ENCODE data around the gene CAVIN1. TPM values are rescaled to one million over a fixed set of nuclear protein-coding genes. Genes with fewer than 3 reads are reported as not detected.

The CAVIN1 gene
- total and polyA plus RNA-seq, 3 experiments from 2014 or later: 0.18 to 0.22 TPM; not detected in 1

DNA sequence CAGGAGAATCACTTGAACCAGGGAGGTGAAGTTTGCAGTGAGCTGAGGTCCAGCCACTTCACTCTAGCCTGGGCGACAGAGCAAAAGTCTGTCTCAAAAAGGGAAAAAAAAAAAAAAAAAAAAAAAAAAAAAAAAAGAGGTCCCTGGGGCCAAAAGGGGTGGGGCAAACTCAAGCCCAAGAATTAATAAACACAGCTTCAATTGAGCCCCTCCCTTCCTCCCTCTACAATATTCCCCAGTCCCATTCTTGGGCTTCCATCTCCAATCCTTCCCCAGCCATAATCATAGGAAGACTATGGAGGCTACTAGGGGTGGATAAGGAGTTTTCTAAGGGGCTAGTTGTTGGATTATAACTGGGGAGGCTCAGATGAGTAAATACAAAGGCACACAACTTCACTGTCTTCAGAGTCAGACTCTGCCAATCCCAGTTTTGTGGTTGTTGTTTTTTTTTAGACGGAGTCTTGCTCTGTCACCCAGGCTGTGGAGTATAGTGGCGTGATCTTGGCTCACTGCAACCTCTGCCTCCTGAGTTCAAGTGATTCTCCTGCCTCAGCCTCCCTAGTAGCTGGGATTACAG lies 9.5 kb downstream of the CAVIN1 start:
- no peaks in the 10 kb centered on the region for H3K27me3 Mint-ChIP-seq
- peaks cover 9 to 10% (median 9%) of the 10 kb centered on the region in 3 donors for H3K4me1 Mint-ChIP-seq
- Histone ChIP-seq H3K27ac (ENCODE audit: low read depth, low read length) (no peak overlapping the region), H3K36me3 (ENCODE audit: insufficient read depth, low read length) (no peaks in the 10 kb centered on the region), H3K27me3 (ENCODE audit: insufficient read depth, low read length, poor library complexity, severe bottlenecking) (no peaks in the 10 kb centered on the region), H3K9me3 (ENCODE audit: low read length) (no peaks in the 10 kb centered on the region), H3K4me1 (ENCODE audit: insufficient read depth, low read length) (peaks cover 16% of the 10 kb centered on the region), H3K4me3 (ENCODE audit: low read length) (no peak overlapping the region)
- CTCF ChIA-PET: interaction anchor here (1.4 kb wide), 1 partner anchor 9 kb away, joined by 4 read pairs; no protein-coding TSS in a partner anchor
- no peak overlapping the region for H3K4me3 Mint-ChIP-seq
- H3K27ac Mint-ChIP-seq: no peak overlapping the region
- POLR2A ChIA-PET: interaction anchor here (0.6 to 1.0 kb wide), 2 partner anchors 9 to 138 kb away, joined by 3 to 9 read pairs; partner anchors contain the start of gene CAVIN1
- no peaks in the 10 kb centered on the region for H3K9me3 Mint-ChIP-seq
- no peak for DNase-seq
- H3K36me3 Mint-ChIP-seq: no peaks in the 10 kb centered on the region

- Mint-ChIP-seq H3K36me3 (no peaks in the 10 kb centered on the region), H3K9me3 (no peaks in the 10 kb centered on the region), H3K4me1 (peaks cover 12 to 16% (median 15%) of the 10 kb centered on the region in 3 donors), H3K4me3 (no peak overlapping the region), H3K27ac (peak overlapping the region in 1 of 8 donors; percentile 41), H3K27me3 (no peaks in the 10 kb centered on the region)
- Histone ChIP-seq H3K36me3 (ENCODE audit: insufficient read depth, low read length) (no peaks in the 10 kb centered on the region), H3K9me3 (ENCODE audit: low read length) (no peaks in the 10 kb centered on the region), H3K27ac (ENCODE audit: low read depth, low read length) (no peak overlapping the region), H3K4me3 (ENCODE audit: low read length) (no peak overlapping the region), H3K4me1 (ENCODE audit: insufficient read depth, low read length) (peaks cover 22% of the 10 kb centered on the region), H3K27me3 (ENCODE audit: insufficient read depth, low read length, poor library complexity, severe bottlenecking) (no peaks in the 10 kb centered on the region)
- no peak for DNase-seq
- ChIA-PET CTCF (interaction anchor here (1.1 to 14.7 kb wide), 2 partner anchors 94 to 109 kb away, joined by 4 to 373 read pairs; no protein-coding TSS in a partner anchor), POLR2A (interaction anchor here (0.6 kb wide), 1 partner anchor 55 kb away, joined by 4 read pairs; no protein-coding TSS in a partner anchor)
Observed at GRCh38 chr17:42411905-42412679, 11.0 kb downstream of the CAVIN1 start.

DNA sequence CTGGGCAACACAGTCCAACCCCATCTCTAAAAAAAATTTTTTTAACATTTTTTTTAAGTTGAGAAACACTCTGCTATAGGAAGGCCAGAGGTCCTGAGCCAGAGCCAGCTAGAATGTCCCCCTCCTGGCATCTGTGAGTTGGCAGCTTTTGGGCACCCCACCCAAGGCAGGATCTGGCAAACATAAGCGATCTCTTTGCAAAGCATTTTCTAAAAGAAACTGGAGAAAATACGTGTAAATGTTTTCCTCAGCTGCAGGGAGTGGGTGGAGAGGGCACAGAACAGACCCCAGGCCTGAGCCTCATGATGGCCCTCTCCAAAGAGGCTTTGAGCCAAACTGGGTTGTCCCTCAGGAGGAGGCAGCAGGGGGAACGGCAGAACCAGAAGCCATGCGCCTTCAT lies 11.7 kb downstream of the CAVIN1 start:
- ChIA-PET POLR2A (no interaction called here), CTCF (interaction anchor here (1.1 to 14.7 kb wide), 3 partner anchors 93 to 110 kb away, joined by 4 to 373 read pairs (median 5); no protein-coding TSS in a partner anchor)
- Mint-ChIP-seq H3K4me1 (peaks cover 12 to 16% (median 15%) of the 10 kb centered on the region in 3 donors), H3K9me3 (no peaks in the 10 kb centered on the region), H3K4me3 (no peak overlapping the region), H3K36me3 (no peaks in the 10 kb centered on the region), H3K27ac (no peak overlapping the region), H3K27me3 (no peaks in the 10 kb centered on the region)
- Histone ChIP-seq H3K4me3 (ENCODE audit: low read length) (no peak overlapping the region), H3K27ac (ENCODE audit: low read depth, low read length) (no peak overlapping the region), H3K27me3 (ENCODE audit: insufficient read depth, low read length, poor library complexity, severe bottlenecking) (no peaks in the 10 kb centered on the region), H3K36me3 (ENCODE audit: insufficient read depth, low read length) (no peaks in the 10 kb centered on the region), H3K9me3 (ENCODE audit: low read length) (no peaks in the 10 kb centered on the region), H3K4me1 (ENCODE audit: insufficient read depth, low read length) (peaks cover 25% of the 10 kb centered on the region)
- DNase-seq: no peak

DNA sequence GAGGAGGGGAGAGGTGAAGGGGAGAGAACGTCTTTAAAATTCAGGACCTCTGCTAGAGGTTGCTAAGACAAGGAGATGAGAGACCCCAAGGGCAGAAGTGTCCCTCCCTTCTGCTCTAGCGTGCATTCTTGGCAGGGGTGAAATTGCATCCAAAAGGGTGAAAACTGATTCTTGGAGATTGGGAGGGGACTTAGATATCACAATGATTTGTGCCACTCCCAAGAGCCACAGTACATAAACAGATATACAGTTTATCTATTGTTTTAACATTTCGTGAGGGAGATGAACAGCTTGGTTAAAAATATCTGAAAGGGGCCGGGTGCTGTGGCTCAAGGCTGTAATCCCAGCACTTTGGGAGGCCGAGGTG lies 12.8 kb downstream of the CAVIN1 start:
- H3K4me1 Mint-ChIP-seq: peaks cover 15 to 19% (median 18%) of the 10 kb centered on the region in 3 donors
- H3K9me3 Mint-ChIP-seq: no peaks in the 10 kb centered on the region
- H3K27ac ChIP-seq (ENCODE audit: low read depth, low read length): no peak overlapping the region
- no peaks in the 10 kb centered on the region for H3K9me3 ChIP-seq (ENCODE audit: low read length)
- no peak overlapping the region for H3K4me3 Mint-ChIP-seq
- no peak overlapping the region for H3K27ac Mint-ChIP-seq
- H3K4me1 ChIP-seq (ENCODE audit: insufficient read depth, low read length): peaks cover 22% of the 10 kb centered on the region
- H3K27me3 ChIP-seq (ENCODE audit: insufficient read depth, low read length, poor library complexity, severe bottlenecking): no peaks in the 10 kb centered on the region
- CTCF ChIA-PET: interaction anchor here (1.7 to 14.7 kb wide), 2 partner anchors 92 to 107 kb away, joined by 5 to 373 read pairs; no protein-coding TSS in a partner anchor
- no peak overlapping the region for H3K4me3 ChIP-seq (ENCODE audit: low read length)
- DNase-seq: no peak
- POLR2A ChIA-PET: no interaction called here
- H3K36me3 Mint-ChIP-seq: no peaks in the 10 kb centered on the region
- no peaks in the 10 kb centered on the region for H3K36me3 ChIP-seq (ENCODE audit: insufficient read depth, low read length)
- H3K27me3 Mint-ChIP-seq: no peaks in the 10 kb centered on the region

DNA sequence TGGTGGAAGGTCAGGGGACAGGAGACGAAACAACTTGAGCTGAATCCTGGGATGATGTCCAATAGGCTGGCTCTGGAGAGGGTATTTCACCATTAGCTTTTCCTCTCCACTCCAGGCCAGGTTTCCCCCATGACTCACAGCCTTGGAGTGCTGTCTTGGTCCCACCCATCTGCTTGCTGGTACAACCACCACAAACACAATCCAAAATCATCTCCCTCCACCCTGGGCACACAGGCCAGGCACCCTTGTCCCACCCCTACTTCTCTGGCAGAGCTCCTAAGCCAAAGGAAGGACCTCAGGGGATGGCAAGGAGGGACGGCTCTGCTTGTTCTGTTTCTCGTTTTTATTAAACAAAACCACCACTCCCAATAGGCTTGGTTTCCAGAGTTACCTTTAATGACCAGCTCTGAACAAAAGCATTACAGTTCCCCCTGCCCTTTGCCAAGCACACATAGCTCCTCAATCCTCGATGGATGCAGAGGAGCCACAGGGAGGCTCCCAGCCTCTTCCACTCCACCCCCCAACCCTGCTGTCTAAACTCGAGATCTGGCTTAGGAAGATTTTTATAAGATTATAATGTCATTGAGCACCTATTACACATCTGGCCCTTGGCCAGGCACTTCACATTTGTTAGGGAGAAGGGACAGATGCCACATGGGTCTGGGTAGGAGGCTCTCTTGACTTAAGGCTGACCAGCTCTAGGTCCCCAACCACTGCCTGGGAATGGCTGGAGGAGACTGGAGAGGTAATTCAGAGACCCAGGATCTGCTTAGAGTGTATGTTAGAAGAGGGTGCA lies 13.3 kb downstream of the CAVIN1 start:
- Histone ChIP-seq H3K9me3 (ENCODE audit: low read length) (no peaks in the 10 kb centered on the region), H3K4me3 (ENCODE audit: low read length) (no peak overlapping the region), H3K27me3 (ENCODE audit: insufficient read depth, low read length, poor library complexity, severe bottlenecking) (no peaks in the 10 kb centered on the region), H3K4me1 (ENCODE audit: insufficient read depth, low read length) (peaks cover 16% of the 10 kb centered on the region), H3K27ac (ENCODE audit: low read depth, low read length) (no peak overlapping the region), H3K36me3 (ENCODE audit: insufficient read depth, low read length) (no peaks in the 10 kb centered on the region)
- H3K27me3 Mint-ChIP-seq: no peaks in the 10 kb centered on the region
- ChIA-PET CTCF (interaction anchor here (1.7 to 14.7 kb wide), 2 partner anchors 92 to 108 kb away, joined by 5 to 373 read pairs; no protein-coding TSS in a partner anchor), POLR2A (interaction anchor here (0.6 kb wide), 1 partner anchor 96 kb away, joined by 10 read pairs; no protein-coding TSS in a partner anchor)
- H3K4me3 Mint-ChIP-seq: no peak overlapping the region
- no peak overlapping the region for H3K27ac Mint-ChIP-seq
- peaks cover 10 to 13% (median 12%) of the 10 kb centered on the region in 3 donors for H3K4me1 Mint-ChIP-seq
- H3K9me3 Mint-ChIP-seq: no peaks in the 10 kb centered on the region
- no peak for DNase-seq
- no peaks in the 10 kb centered on the region for H3K36me3 Mint-ChIP-seq

DNA sequence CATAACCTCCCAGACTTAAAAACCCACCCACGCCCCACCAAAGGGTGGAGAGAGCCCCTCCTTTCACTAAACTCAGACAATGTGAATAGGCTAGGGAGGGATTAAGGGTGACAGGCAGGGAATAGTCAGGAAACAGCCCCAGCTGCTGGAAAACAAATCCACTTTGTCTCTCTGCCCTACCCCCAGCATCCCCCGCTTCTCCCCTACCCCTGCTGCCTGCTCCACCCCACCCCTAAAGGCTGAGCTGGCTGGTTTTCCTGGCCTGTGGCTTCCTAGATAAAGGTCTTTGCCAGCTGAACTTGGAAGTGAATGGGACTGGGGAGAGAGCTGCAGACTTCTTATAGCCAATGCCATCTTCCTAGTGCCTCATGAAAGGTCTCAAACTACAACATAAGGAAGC lies 15.0 kb downstream of the CAVIN1 start:
- Mint-ChIP-seq H3K27me3 (peaks cover 0 to 2% of the 10 kb centered on the region in 2 donors), H3K36me3 (no peaks in the 10 kb centered on the region), H3K9me3 (no peaks in the 10 kb centered on the region), H3K4me1 (peaks cover 6 to 11% (median 9%) of the 10 kb centered on the region in 3 donors), H3K27ac (peak overlapping the region in 1 of 8 donors; percentile 84), H3K4me3 (no peak overlapping the region)
- Histone ChIP-seq H3K27ac (ENCODE audit: low read depth, low read length) (no peak overlapping the region), H3K9me3 (ENCODE audit: low read length) (no peaks in the 10 kb centered on the region), H3K4me3 (ENCODE audit: low read length) (no peak overlapping the region), H3K36me3 (ENCODE audit: insufficient read depth, low read length) (no peaks in the 10 kb centered on the region), H3K4me1 (ENCODE audit: insufficient read depth, low read length) (peaks cover 9% of the 10 kb centered on the region), H3K27me3 (ENCODE audit: insufficient read depth, low read length, poor library complexity, severe bottlenecking) (no peaks in the 10 kb centered on the region)
- no peak for DNase-seq
- ChIA-PET POLR2A (no interaction called here), CTCF (interaction anchor here (1.1 to 14.7 kb wide), 4 partner anchors 19 to 111 kb away, joined by 3 to 373 read pairs (median 20); partner anchors contain the start of gene STAT3)

- Mint-ChIP-seq H3K9me3 (no peaks in the 10 kb centered on the region), H3K27ac (peak overlapping the region in 5 of 8 donors; percentile 15 to 79 (median 62)), H3K36me3 (no peaks in the 10 kb centered on the region), H3K27me3 (peaks cover 0 to 2% of the 10 kb centered on the region in 2 donors), H3K4me1 (peaks cover 6 to 11% (median 9%) of the 10 kb centered on the region in 3 donors), H3K4me3 (no peak overlapping the region)
- peak; percentile 34 to 76 (median 54) for DNase-seq
- Histone ChIP-seq H3K27ac (ENCODE audit: low read depth, low read length) (no peak overlapping the region), H3K36me3 (ENCODE audit: insufficient read depth, low read length) (no peaks in the 10 kb centered on the region), H3K4me3 (ENCODE audit: low read length) (no peak overlapping the region), H3K4me1 (ENCODE audit: insufficient read depth, low read length) (peaks cover 9% of the 10 kb centered on the region), H3K27me3 (ENCODE audit: insufficient read depth, low read length, poor library complexity, severe bottlenecking) (no peaks in the 10 kb centered on the region), H3K9me3 (ENCODE audit: low read length) (no peaks in the 10 kb centered on the region)
- POLR2A ChIA-PET: no interaction called here
- CTCF ChIA-PET: interaction anchor here (1.0 to 14.7 kb wide), 14 partner anchors 11 to 382 kb away, joined by 3 to 373 read pairs (median 8); partner anchors contain the start of genes CAVIN1 and STAT3
Observed at GRCh38 chr17:42407289-42407836, 15.7 kb downstream of the CAVIN1 start.

Measured in CD8-positive, alpha-beta memory T cell (primary cell).